ENCODE measurements around the gene PLEKHG4B.

DNA sequence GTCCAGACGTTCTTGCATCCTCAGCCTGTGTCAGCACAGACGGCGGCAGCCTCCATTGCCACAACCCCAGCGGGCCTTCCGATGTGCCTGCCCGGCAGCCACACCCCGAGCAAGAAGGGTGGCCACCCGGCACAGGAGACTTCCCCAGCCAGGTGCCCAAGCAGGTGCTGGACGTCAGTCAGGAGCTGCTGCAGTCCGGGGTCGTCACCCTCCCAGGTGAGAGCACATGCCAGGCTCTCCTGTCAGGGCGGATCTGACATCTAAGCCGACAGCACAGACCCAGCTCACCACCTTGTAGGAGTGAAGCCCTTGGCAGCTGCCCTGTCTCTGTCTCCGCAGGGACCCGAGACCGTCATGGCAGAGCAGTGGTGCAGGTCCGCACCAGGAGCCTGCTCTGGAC is 51.1 kb downstream of the PLEKHG4B start:
- TF ChIP-seq, protein P1, sequence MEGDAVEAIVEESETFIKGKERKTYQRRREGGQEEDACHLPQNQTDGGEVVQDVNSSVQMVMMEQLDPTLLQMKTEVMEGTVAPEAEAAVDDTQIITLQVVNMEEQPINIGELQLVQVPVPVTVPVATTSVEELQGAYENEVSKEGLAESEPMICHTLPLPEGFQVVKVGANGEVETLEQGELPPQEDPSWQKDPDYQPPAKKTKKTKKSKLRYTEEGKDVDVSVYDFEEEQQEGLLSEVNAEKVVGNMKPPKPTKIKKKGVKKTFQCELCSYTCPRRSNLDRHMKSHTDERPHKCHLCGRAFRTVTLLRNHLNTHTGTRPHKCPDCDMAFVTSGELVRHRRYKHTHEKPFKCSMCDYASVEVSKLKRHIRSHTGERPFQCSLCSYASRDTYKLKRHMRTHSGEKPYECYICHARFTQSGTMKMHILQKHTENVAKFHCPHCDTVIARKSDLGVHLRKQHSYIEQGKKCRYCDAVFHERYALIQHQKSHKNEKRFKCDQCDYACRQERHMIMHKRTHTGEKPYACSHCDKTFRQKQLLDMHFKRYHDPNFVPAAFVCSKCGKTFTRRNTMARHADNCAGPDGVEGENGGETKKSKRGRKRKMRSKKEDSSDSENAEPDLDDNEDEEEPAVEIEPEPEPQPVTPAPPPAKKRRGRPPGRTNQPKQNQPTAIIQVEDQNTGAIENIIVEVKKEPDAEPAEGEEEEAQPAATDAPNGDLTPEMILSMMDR (IDR thresholded peaks at IDR 0.05; ENCODE audit: low read length), result no peak
- TF ChIP-seq EZH2 (optimal IDR thresholded peaks at IDR 0.05; ENCODE audit: low read depth, low read length) (no peak), EZH2phosphoT487 (IDR thresholded peaks at IDR 0.05; ENCODE audit: low read length) (no peak)

All from MM.1S (cell line).